GM23338 (cell line): ENCODE measurements around the gene HSPA2.
"Not testable (repeated sequence)": the region's sequence is repeated elsewhere in the genome, so short reads cannot be mapped to it uniquely, and the experiment has no call there.

Source experiments
- CREB1 ChIP-seq: fragments of 250-450 bp; sonication (Bioruptor Pico); IDR thresholded peaks from 2 replicates; pipeline ENCODE4 v1.5.0; 2020; ENCODE audit warnings: low read depth, mild to moderate bottlenecking, moderate library complexity
- EZH2 ChIP-seq: fragments of 200-600 bp; sonication (generic); IDR thresholded peaks from one replicate; pipeline ENCODE4 v1.8.0; 2017; ENCODE audit warnings: antibody characterized with exemption, mild to moderate bottlenecking, low read depth; ENCODE audit not compliant: unreplicated experiment
- EZH2phosphoT487 ChIP-seq: fragments of 200-600 bp; sonication (generic); IDR thresholded peaks from one replicate; pipeline ENCODE4 v1.8.1; 2018; ENCODE audit warnings: antibody characterized with exemption; ENCODE audit not compliant: unreplicated experiment
- NANOG ChIP-seq: IDR thresholded peaks from 2 replicates; pipeline ENCODE4 v1.6.1; 2016; ENCODE audit warnings: antibody characterized with exemption, borderline replicate concordance
- POLR2AphosphoS5 ChIP-seq: IDR thresholded peaks from 2 replicates; pipeline ENCODE4 v1.6.1; 2016; ENCODE audit warnings: antibody characterized with exemption, low read depth
- ZNF114 ChIP-seq: fragments of 250-450 bp; sonication (Bioruptor Pico); IDR thresholded peaks from 2 replicates; pipeline ENCODE4 v1.5.0; 2020; ENCODE audit warnings: mild to moderate bottlenecking, moderate library complexity
- TF ChIP-seq, protein P1 (sequence below), 2 experiments: fragments of 200-600 bp in 1 of 2; sonication (generic) in 1 of 2; conservative IDR thresholded peaks; 2 replicates each; pipeline versions ENCODE4 v1.5.1 to v1.6.1; 2016 to 2017; ENCODE audit warnings: antibody characterized with exemption in 2 of 2, low read depth in 2 of 2, mild to moderate bottlenecking in 2 of 2, moderate library complexity in 1 of 2
- TF ChIP-seq, protein P2 (sequence below): IDR thresholded peaks from one replicate; pipeline ENCODE4 v1.6.1; 2018; ENCODE audit warnings: antibody characterized with exemption; ENCODE audit not compliant: unreplicated experiment

DNA sequence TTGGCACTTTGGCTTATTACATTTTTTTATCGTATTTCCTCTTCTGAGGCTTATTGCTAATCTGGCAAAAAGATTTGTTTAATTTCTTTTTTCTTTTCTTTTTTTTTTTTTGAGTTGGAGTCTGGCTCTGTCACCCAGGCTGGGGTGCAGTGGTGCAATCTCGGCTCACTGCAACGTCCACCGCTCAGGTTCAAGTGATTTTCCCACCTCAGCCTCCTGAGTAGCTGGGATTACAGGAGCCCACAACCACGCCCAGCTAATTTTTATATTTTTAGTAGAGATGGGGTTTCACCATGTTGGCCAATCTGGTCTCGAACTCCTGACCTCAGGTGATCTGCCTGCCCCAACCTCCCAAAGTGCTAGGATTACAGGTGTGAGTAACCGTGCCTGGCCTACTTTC lies 29.1 kb downstream of the HSPA2 start:
- TF ChIP-seq, protein P1, sequence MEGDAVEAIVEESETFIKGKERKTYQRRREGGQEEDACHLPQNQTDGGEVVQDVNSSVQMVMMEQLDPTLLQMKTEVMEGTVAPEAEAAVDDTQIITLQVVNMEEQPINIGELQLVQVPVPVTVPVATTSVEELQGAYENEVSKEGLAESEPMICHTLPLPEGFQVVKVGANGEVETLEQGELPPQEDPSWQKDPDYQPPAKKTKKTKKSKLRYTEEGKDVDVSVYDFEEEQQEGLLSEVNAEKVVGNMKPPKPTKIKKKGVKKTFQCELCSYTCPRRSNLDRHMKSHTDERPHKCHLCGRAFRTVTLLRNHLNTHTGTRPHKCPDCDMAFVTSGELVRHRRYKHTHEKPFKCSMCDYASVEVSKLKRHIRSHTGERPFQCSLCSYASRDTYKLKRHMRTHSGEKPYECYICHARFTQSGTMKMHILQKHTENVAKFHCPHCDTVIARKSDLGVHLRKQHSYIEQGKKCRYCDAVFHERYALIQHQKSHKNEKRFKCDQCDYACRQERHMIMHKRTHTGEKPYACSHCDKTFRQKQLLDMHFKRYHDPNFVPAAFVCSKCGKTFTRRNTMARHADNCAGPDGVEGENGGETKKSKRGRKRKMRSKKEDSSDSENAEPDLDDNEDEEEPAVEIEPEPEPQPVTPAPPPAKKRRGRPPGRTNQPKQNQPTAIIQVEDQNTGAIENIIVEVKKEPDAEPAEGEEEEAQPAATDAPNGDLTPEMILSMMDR (conservative IDR thresholded peaks at IDR 0.05; ENCODE audit: low read depth in 2 of 2), result not testable (repeated sequence)
- TF ChIP-seq, protein P2, sequence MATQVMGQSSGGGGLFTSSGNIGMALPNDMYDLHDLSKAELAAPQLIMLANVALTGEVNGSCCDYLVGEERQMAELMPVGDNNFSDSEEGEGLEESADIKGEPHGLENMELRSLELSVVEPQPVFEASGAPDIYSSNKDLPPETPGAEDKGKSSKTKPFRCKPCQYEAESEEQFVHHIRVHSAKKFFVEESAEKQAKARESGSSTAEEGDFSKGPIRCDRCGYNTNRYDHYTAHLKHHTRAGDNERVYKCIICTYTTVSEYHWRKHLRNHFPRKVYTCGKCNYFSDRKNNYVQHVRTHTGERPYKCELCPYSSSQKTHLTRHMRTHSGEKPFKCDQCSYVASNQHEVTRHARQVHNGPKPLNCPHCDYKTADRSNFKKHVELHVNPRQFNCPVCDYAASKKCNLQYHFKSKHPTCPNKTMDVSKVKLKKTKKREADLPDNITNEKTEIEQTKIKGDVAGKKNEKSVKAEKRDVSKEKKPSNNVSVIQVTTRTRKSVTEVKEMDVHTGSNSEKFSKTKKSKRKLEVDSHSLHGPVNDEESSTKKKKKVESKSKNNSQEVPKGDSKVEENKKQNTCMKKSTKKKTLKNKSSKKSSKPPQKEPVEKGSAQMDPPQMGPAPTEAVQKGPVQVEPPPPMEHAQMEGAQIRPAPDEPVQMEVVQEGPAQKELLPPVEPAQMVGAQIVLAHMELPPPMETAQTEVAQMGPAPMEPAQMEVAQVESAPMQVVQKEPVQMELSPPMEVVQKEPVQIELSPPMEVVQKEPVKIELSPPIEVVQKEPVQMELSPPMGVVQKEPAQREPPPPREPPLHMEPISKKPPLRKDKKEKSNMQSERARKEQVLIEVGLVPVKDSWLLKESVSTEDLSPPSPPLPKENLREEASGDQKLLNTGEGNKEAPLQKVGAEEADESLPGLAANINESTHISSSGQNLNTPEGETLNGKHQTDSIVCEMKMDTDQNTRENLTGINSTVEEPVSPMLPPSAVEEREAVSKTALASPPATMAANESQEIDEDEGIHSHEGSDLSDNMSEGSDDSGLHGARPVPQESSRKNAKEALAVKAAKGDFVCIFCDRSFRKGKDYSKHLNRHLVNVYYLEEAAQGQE, result not testable (repeated sequence)
- TF ChIP-seq POLR2AphosphoS5; EZH2; NANOG; CREB1 (CRISPR knock-in tag); EZH2phosphoT487; ZNF114 (CRISPR knock-in tag): not testable (repeated sequence)
